HG02943 (cell line): ENCODE results near the gene TRIM72.
"Not testable (repeated sequence)": the region's sequence is repeated elsewhere in the genome, so short reads cannot be mapped to it uniquely, and the experiment has no call there.

Experiments
- ATAC-seq: cut with Tn5 transposase; IDR thresholded peaks from one replicate; pipeline ENCODE4 v1.9.1; 2021; ENCODE audit warnings: mild to moderate bottlenecking, low read depth, moderate library complexity; ENCODE audit not compliant: unreplicated experiment

TRIM72 gene

GRCh38 chr16:31190061-31190460 is 23.9 kb upstream of the TRIM72 start:
- ATAC-seq = no peak

GRCh38 chr16:31190818-31191444 is 23.0 kb upstream of the TRIM72 start:
- ATAC-seq = no peak

GRCh38 chr16:31191697-31192428 is 22.1 kb upstream of the TRIM72 start:
- no peak for ATAC-seq

- ATAC-seq = no peak
These were observed 20.9 kb upstream of the TRIM72 start for GRCh38 chr16:31192856-31193642.

DNA sequence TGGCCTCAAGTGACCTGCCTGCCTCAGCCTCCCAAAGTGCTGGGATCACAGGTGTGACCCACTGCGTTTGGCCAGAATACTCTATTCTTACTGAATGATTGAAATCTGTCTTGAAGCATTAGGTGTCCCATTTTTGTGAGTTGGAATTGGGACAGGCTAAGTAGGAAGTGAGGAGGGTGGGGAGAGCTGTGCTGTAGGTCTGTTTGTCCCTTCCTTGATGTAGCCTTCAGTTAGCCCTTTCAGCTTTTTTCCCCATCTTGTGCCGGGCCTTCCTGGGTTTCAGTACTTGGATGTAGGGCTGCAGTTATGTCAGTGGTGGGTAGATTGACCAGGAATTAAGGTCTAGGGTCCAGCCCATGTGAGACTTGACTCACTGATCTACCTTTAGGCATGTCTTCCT is 20.0 kb upstream of the TRIM72 start:
- ATAC-seq = no peak

DNA sequence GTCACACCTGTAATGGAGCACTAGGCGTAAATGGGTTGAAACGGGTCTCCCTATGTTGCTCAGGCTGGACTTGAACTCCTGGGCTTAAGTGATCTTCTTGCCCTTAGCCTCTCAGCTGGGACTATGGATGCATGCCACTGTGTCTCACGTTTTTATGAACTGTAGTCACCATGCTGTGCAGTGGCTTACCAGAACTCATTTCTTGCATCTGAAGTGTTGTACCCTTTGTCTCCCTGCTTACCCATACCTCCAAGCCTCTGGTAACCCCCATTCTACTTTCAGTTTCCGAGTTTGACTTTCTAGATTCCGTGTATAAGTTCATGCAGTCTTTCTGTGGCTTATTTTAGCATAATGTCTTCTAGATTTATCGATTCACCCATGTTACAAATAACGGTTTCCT is 19.0 kb upstream of the TRIM72 start:
- ATAC-seq = no peak

DNA sequence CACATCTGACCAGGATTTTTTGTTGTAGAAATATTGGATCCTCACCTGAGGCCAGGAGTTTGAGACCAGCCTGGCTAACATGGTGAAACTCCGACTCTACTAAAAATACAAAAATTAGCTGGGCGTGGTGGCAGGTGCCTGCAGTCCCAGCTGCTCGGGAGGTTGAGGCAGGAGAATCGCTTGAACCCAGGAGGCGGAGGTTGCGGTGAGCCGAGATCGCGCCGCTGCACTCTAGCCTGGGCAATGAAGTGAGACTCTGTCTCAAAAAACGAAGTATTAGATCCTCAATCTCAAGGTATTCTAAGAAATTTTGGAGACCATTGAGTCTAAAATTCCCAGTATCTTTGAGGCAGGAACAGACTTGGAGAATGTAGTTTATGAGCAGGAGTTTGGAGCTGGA is 18.1 kb upstream of the TRIM72 start:
- not testable (repeated sequence) for ATAC-seq

- no peak for ATAC-seq
These were observed 17.4 kb upstream of the TRIM72 start for GRCh38 chr16:31196324-31197088.

DNA sequence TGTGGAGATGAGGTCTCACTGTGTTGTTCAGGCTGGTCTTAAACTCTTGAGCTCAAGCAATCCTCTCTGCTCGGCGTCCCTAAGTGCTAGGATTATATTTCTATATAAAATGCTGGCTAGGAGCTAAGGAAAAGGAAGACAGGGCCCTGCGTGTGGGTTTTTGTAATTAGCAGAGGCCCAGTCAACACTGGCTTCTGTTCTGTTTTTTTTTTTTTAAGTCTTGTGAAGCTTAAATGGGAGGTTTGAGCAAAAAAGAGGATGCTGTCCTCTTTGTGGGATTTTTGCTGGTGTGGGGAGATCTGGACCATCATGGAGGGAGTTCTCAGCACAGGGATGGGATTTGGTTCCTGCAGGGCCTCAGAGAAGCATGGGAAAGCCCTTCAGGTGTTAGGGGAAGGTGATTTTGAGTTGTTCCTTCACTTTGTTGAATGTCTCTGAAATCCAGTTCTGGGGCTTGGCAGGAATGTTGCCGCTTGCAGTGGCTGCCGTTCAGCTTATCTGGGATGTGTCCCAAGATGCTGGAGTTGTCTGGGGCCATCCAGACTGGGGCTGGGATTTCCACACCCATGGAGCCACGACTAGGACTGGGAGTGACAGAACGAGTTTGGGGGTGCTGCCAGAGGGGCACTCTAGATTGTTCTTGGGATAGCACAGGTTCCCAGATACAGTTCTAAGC is 15.6 kb upstream of the TRIM72 start:
- no peak for ATAC-seq

- ATAC-seq = no peak
These were observed 14.4 kb upstream of the TRIM72 start for GRCh38 chr16:31199430-31200041.

- not testable (repeated sequence) for ATAC-seq
These were observed 13.8 kb upstream of the TRIM72 start for GRCh38 chr16:31200111-31200510.

DNA sequence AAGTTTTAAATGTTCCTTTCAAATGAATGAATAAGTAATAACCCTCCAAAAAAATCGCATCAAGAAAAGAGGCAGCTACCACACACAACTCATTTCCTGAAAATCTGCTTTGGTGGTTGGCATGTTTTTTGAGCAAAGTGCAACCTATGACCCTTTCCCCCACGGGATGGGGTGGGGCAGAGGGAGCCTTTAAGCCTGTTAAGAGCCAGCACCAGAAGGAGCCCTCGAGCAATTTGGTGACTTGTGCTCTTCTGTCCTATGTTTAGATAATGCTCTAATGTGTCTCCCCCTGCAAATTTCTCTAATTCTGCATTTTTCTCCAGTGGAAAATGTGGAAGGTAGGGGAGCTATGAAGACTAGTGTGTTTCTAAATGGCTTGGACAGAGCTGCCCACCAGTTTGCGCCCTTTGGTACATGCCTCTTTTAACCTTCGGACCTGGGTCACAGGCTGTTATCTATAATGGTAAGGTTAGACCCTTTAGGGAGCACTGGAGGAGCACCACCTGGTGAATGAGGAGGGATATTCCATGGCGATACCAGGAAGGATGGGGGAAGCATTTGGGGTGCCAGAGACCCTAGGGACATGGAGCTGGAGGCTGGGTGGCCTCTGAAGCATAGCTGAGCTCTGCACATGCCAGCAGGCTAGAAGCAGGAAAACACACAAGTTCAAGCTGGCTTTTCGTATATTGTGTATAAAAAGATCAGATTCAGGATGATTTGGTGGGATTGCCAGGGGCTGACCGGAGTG is 12.9 kb upstream of the TRIM72 start:
- ATAC-seq = no peak

DNA sequence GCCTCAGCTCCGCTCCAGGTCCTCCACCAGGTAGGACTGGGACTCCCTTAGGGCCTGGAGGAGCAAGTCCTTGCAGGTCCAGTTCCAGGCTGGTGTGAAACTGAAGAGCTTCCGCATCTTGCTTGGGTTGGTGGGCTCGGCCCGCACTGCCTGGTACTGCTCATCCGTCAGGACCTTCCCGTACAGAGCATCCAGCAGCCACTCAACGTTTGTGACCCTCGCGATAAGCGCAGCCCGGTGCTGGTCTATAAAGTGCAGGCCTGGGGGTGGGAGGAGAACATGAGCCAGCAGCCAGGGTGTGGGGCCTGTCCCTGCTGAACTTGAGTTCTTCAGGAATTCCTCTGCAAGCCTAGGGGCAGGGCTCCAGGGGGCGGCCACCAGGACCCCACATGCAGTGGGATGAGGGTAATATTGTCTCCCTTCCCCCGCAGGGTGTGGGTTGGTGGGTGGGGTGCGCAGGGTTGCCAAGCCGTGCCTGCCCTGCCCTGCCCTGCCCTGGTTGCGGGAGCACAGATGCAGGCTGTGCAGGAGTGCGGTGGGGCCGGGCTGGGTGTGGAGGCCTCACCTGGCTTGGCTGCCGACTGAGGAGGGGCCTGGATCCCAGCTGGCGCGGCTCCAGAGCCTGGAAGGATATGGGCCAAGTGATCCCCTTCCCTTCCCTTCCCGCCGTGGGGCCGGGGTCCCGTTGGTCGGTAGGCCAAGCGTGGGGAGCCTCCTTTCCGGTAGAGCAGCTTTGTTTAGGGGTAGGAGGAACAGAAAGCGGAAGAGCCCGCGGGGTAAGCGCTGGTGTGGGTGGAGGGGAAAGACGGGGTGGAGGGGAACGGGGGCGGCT is 12.1 kb upstream of the TRIM72 start:
- peak; percentile 49 for ATAC-seq

GRCh38 chr16:31202414-31203375 is 11.2 kb upstream of the TRIM72 start, which contains the start of gene PYCARD:
TSS of gene PYCARD (minus strand) at chr16:31202760. CDS start at chr16:31202690, 70 bp downstream.
- ATAC-seq = peak; percentile 38

- no peak for ATAC-seq
These were observed 8.8 kb upstream of the TRIM72 start for GRCh38 chr16:31204871-31205666.

DNA sequence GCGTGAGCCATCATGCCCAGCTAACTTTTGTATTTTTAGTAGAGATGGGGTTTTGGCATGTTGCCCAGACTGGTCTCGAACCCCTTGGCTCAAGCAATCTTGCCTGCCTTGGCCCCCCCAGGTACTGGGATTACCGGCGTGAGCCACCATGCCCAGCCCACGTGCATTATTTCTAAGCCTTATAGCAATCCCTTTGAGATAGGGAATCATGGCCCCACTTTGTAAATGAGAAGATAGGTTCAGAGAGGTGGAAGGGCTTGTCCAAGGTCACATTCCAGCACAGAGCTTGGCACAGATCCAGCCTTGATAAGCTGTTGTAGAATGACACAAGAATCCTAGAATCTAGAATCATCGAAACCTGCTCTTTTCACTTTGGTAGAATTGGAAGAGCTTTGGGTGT is 7.1 kb upstream of the TRIM72 start:
- ATAC-seq = no peak
